Stimulated activated naive CD8-positive, alpha-beta T cell treated with anti-CD3 and anti-CD28 coated beads, Interleukin-15, amount 100 ng/mL, for 72 hours (primary cell): ENCODE results near the gene DIP2A.
A peak's percentile ranks its signal among the peaks of the same experiment; 100 is the strongest.

Experiments
- ATAC-seq: fragments of 150-1000 bp; cut with Tn5 transposase; 2 replicates; pipeline ENCODE4 v1.10.0; 2021; ENCODE audit warnings: mild to moderate bottlenecking, moderate library complexity
- DNase-seq, 2 donors: peaks; one replicate each; pipeline ENCODE4 v3.0.0; 2021 to 2022
- H3K27ac Mint-ChIP-seq, 2 donors: one replicate each; pipeline ENCODE4 v1.8.0; 2022; ENCODE audit warnings: mild to moderate bottlenecking in 2 of 2, mixed read lengths in 2 of 2, moderate library complexity in 2 of 2
- H3K27me3 Mint-ChIP-seq: one replicate; pipeline ENCODE4 v1.8.0; 2022; ENCODE audit warnings: mixed read lengths
- H3K4me1 Mint-ChIP-seq: one replicate; pipeline ENCODE4 v1.8.0; 2022; ENCODE audit warnings: mild to moderate bottlenecking, mixed read lengths
- H3K4me3 Mint-ChIP-seq, 2 donors: one replicate each; pipeline ENCODE4 v1.8.0; 2022; ENCODE audit warnings: mild to moderate bottlenecking in 2 of 2, mixed read lengths in 2 of 2, moderate library complexity in 1 of 2
- H3K9me3 Mint-ChIP-seq, 2 donors: one replicate each; pipeline ENCODE4 v1.8.0; 2022; ENCODE audit warnings: mixed read lengths in 2 of 2

Gene DIP2A, protein sequence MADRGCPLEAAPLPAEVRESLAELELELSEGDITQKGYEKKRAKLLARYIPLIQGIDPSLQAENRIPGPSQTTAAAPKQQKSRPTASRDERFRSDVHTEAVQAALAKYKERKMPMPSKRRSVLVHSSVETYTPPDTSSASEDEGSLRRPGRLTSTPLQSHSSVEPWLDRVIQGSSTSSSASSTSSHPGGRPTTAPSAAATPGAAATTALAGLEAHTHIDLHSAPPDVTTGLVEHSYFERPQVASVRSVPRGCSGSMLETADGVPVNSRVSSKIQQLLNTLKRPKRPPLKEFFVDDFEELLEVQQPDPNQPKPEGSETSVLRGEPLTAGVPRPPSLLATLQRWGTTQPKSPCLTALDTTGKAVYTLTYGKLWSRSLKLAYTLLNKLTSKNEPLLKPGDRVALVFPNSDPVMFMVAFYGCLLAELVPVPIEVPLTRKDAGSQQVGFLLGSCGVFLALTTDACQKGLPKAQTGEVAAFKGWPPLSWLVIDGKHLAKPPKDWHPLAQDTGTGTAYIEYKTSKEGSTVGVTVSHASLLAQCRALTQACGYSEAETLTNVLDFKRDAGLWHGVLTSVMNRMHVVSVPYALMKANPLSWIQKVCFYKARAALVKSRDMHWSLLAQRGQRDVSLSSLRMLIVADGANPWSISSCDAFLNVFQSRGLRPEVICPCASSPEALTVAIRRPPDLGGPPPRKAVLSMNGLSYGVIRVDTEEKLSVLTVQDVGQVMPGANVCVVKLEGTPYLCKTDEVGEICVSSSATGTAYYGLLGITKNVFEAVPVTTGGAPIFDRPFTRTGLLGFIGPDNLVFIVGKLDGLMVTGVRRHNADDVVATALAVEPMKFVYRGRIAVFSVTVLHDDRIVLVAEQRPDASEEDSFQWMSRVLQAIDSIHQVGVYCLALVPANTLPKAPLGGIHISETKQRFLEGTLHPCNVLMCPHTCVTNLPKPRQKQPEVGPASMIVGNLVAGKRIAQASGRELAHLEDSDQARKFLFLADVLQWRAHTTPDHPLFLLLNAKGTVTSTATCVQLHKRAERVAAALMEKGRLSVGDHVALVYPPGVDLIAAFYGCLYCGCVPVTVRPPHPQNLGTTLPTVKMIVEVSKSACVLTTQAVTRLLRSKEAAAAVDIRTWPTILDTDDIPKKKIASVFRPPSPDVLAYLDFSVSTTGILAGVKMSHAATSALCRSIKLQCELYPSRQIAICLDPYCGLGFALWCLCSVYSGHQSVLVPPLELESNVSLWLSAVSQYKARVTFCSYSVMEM (N-terminal part only)

DNA sequence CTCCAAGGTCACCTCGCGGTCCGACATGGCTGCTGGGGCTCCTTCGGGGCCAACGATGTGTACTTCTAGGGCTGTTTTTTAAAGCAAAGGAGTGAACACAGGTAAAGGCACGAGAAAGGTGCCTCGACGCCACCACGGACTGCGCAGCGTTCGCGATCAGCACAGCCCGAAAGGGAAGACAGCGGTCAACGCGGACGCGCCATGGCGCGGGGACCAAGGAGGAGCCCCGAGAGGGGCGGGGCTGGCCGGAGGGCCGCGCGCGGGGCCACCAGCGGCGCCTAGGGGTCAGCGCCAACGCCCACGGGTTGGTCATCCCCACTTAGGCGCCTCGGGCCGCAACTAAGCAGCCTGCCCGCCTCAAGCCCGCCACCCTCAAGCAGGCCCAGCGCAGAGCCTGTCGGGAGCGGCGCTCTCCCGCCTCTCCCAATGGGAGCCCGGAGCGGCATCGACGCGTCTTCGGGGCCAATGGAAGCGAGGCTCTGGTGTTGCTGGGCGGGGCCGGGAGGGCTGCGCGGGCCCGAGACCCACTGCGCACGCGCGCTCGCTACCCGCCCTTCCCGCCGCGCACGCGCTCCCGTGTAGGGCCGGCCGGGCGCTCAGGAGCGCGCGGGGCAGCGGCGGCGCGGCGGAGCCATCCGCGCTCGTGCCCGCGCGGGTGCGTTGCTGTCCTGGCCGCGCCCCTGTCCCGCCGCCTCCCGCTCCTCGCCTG lies at the start of gene DIP2A:
Gene DIP2A (plus strand): TSS at position 577 of the 709 bp plus-strand sequence. CDS start 241 bp downstream, outside the sequence.
- DNase-seq (peak; percentile 95 to 96), ATAC-seq (peak; percentile 96)
- Mint-ChIP-seq H3K27ac (peak within 1 kb of the TSS; percentile 94 to 98), H3K9me3 (no peaks in the 10 kb centered on the region), H3K27me3 (no peaks in the 10 kb centered on the region), H3K4me1 (peaks cover 53% of the 10 kb centered on the region), H3K4me3 (peak within 1 kb of the TSS; percentile 91 to 94)

DNA sequence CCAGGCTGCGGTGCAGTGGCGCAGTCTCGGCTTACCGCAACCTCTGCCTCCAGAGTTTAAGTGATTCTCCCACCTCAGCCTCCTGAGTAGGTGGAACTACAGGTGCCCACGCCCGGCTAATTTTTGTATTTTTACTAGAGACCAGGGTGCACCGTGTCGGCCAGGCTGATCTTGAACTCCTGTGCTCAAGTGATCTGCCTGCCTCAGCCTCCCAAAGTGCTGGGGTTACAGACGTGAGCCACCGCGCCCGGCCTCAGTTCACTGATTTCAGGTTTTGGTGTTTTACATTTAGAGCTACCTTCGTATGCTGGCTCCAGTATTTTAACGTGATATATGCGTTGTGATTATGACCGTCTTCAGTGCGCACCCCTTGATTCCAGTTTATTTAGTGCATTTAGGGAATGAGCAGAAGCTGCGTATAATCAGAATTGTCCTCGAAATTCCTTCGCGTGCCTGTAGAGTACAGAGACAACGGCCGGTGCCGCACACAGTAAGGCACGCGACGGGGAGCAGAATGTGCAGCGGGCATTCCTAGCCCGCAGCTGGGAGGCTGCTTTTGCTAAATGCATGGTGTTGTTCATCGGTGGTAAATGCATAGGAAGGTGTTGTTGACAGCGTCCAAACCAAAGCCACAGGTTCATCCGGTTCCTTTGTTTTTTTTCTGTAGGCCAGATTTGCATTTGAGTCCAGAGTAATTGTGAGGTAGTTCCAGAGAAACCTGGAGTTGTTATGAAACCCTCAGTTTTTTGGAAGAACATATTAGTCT lies 48.9 kb upstream of the DIP2A start:
- Mint-ChIP-seq H3K4me3 (no peak overlapping the region), H3K27me3 (no peaks in the 10 kb centered on the region), H3K27ac (peak overlapping the region in 1 of 2 donors; percentile 42), H3K4me1 (no peaks in the 10 kb centered on the region), H3K9me3 (no peaks in the 10 kb centered on the region)
- DNase-seq: no peak
- ATAC-seq: no peak

DNA sequence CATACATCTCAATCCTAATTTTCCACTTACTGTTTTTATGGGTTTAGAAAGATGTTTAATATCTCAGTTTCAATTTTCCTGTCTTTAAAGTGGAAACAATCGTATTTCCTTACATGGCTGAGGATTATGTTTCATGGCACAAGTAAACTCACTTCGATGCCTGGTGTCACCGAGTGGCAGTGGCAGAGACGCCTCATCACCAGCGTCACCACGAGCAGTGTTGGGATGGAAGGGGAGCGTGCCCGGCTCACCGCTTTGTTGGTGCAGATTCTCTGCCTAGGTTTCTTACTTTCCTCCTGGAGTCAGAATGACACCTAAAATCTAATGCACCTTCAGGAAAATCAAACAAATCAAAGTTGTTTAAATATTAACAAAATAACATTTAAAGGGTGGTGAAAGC lies 48.2 kb upstream of the DIP2A start:
- no peaks in the 10 kb centered on the region for H3K9me3 Mint-ChIP-seq

DNA sequence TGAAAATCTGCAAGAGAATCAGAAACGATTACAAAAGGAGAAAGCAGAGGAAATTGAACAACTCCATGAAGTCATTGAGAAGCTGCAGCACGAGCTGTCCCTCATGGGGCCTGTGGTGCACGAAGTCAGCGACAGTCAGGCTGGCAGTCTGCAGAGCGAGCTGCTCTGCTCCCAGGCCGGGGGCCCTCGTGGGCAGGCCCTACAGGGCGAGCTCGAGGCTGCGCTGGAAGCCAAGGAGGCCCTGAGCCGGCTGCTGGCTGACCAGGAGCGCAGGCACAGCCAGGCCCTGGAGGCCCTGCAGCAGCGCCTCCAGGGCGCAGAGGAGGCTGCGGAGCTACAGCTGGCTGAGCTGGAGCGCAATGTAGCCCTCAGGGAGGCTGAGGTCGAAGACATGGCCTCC lies 47.5 kb upstream of the DIP2A start:
- no peaks in the 10 kb centered on the region for H3K27me3 Mint-ChIP-seq
- no peak overlapping the region for H3K4me3 Mint-ChIP-seq
- ATAC-seq (no peak), DNase-seq (no peak)
- no peaks in the 10 kb centered on the region for H3K4me1 Mint-ChIP-seq
- no peaks in the 10 kb centered on the region for H3K9me3 Mint-ChIP-seq
- H3K27ac Mint-ChIP-seq: peak overlapping the region in 1 of 2 donors; percentile 54

More for the DNA sequence above, 48.2 kb upstream of the DIP2A start:
- ATAC-seq (no peak), DNase-seq (no peak)
- peak overlapping the region in 1 of 2 donors; percentile 27 for H3K27ac Mint-ChIP-seq
- no peak overlapping the region for H3K4me3 Mint-ChIP-seq
- H3K4me1 Mint-ChIP-seq: no peaks in the 10 kb centered on the region
- no peaks in the 10 kb centered on the region for H3K27me3 Mint-ChIP-seq

- no peak for DNase-seq
- Mint-ChIP-seq H3K4me1 (no peaks in the 10 kb centered on the region), H3K27ac (no peak overlapping the region), H3K9me3 (no peaks in the 10 kb centered on the region), H3K4me3 (no peak overlapping the region), H3K27me3 (no peaks in the 10 kb centered on the region)
- ATAC-seq: no peak
Measured at GRCh38 chr21:46411691-46412090, 47.0 kb upstream of the DIP2A start.

GRCh38 chr21:46412521-46413364 lies 45.9 kb upstream of the DIP2A start:
- H3K4me1 Mint-ChIP-seq: no peaks in the 10 kb centered on the region
- H3K9me3 Mint-ChIP-seq: no peaks in the 10 kb centered on the region
- no peak for DNase-seq
- no peak for ATAC-seq
- no peak overlapping the region for H3K4me3 Mint-ChIP-seq
- H3K27ac Mint-ChIP-seq: no peak overlapping the region
- H3K27me3 Mint-ChIP-seq: no peaks in the 10 kb centered on the region

DNA sequence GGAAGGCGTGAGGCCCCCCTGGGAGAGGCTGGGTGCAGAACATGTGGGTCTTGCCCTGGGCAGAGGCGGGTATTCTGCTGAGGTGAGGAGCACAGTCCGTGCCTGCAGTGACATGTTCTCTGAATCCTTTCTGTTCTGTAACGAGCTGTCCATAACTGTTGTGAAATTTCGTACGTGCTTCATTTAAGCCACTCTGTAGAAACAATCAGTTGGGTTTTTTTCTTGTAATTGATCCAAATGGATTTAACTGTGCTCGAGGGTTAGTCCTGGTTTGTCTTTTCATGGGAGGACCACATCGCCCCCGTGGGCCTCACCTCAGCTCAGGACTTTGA lies 45.4 kb upstream of the DIP2A start:
- no peaks in the 10 kb centered on the region for H3K27me3 Mint-ChIP-seq
- H3K4me3 Mint-ChIP-seq: no peak overlapping the region
- no peaks in the 10 kb centered on the region for H3K9me3 Mint-ChIP-seq
- H3K4me1 Mint-ChIP-seq: no peaks in the 10 kb centered on the region
- H3K27ac Mint-ChIP-seq: no peak overlapping the region
- ATAC-seq: no peak
- DNase-seq: no peak

DNA sequence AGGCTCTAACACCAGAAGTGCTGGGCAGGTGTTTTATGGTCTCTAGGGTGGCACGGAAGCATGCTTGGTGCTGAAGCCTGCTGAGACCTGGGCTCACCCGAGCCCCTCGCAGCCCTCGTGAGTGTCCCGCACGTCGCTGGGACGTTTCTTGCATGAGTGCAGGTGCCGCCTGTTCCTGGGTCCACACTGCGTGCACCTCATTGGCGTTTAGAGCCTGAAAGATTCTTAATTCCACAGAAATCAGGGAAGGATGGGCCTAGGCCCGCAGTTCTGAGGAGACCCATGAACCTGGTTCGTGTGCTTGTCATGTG lies 43.8 kb upstream of the DIP2A start:
- Mint-ChIP-seq H3K9me3 (no peaks in the 10 kb centered on the region), H3K27me3 (no peaks in the 10 kb centered on the region), H3K4me1 (no peaks in the 10 kb centered on the region), H3K4me3 (no peak overlapping the region), H3K27ac (peak overlapping the region in 1 of 2 donors; percentile 12)
- no peak for ATAC-seq
- DNase-seq: no peak

GRCh38 chr21:46416551-46416950 lies 42.1 kb upstream of the DIP2A start:
- no peak for ATAC-seq
- no peak overlapping the region for H3K27ac Mint-ChIP-seq
- no peak for DNase-seq
- no peaks in the 10 kb centered on the region for H3K9me3 Mint-ChIP-seq
- H3K4me1 Mint-ChIP-seq: peaks cover 4% of the 10 kb centered on the region
- no peak overlapping the region for H3K4me3 Mint-ChIP-seq
- H3K27me3 Mint-ChIP-seq: no peaks in the 10 kb centered on the region

GRCh38 chr21:46418265-46418946 lies 40.3 kb upstream of the DIP2A start:
- H3K4me3 Mint-ChIP-seq: no peak overlapping the region
- H3K4me1 Mint-ChIP-seq: peaks cover 14% of the 10 kb centered on the region
- no peaks in the 10 kb centered on the region for H3K27me3 Mint-ChIP-seq
- H3K27ac Mint-ChIP-seq: peak overlapping the region in 1 of 2 donors; percentile 7
- no peak for DNase-seq
- no peak for ATAC-seq
- no peaks in the 10 kb centered on the region for H3K9me3 Mint-ChIP-seq

- no peaks in the 10 kb centered on the region for H3K9me3 Mint-ChIP-seq
- no peak for DNase-seq
- peaks cover 34% of the 10 kb centered on the region for H3K4me1 Mint-ChIP-seq
- no peaks in the 10 kb centered on the region for H3K27me3 Mint-ChIP-seq
- no peak overlapping the region for H3K4me3 Mint-ChIP-seq
- H3K27ac Mint-ChIP-seq: peak overlapping the region in 1 of 2 donors; percentile 29
- ATAC-seq: no peak
Measured at GRCh38 chr21:46420241-46421190, 38.2 kb upstream of the DIP2A start.

- no peak overlapping the region for H3K27ac Mint-ChIP-seq
Measured at GRCh38 chr21:46421191-46421750, 37.4 kb upstream of the DIP2A start.

More at GRCh38 chr21:46421191-46421750, 37.4 kb upstream of the DIP2A start:
- no peaks in the 10 kb centered on the region for H3K27me3 Mint-ChIP-seq
- DNase-seq (no peak), ATAC-seq (no peak)
- H3K4me1 Mint-ChIP-seq: peaks cover 39% of the 10 kb centered on the region
- H3K4me3 Mint-ChIP-seq: no peak overlapping the region
- no peaks in the 10 kb centered on the region for H3K9me3 Mint-ChIP-seq
